Measurements from ENCODE around the gene PHACTR2.
"Not testable (repeated sequence)": the region's sequence is repeated elsewhere in the genome, so short reads cannot be mapped to it uniquely, and the experiment has no call there.

Gene PHACTR2

GRCh38 chr6:143765422-143766184, 87.8 kb downstream of the PHACTR2 start:
- no peak for DNase-seq

DNA sequence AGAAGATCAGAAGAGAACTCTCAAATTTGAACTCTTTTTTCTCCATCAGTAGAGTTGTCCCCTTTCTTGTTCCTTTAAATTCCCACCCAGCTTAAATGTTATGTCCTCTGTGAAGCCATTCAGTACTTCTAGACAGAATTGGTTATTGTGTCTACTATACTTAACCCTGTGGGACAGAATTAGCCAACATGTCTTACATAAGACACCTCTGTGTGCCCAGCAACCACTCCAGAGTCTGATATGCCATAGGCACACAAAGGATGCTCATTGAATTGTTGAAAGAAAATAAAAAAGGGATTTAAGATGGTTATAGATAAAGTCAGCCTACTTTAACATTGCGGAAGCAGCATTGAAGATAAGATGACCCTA, 88.4 kb downstream of the PHACTR2 start:
- no peak for DNase-seq

DNA sequence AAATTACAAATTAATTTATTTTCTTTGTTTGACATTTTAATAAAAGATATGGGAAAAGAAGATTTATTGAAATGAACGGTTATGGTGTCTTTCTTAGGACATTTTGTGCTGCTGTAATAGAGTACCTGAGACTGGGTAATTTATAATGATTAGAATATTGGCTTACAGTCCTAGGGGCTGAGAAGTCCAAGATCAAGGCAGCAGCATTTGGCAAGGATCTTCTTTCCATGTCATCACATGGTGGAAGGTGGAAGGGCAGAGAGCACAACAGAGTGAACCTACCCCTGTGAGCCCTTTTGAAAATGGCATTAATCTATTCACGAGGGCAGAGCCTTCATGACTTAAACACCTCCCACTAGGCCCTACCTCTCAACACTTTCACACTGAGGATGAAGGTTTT, 89.7 kb downstream of the PHACTR2 start:
- no peak for DNase-seq

DNA sequence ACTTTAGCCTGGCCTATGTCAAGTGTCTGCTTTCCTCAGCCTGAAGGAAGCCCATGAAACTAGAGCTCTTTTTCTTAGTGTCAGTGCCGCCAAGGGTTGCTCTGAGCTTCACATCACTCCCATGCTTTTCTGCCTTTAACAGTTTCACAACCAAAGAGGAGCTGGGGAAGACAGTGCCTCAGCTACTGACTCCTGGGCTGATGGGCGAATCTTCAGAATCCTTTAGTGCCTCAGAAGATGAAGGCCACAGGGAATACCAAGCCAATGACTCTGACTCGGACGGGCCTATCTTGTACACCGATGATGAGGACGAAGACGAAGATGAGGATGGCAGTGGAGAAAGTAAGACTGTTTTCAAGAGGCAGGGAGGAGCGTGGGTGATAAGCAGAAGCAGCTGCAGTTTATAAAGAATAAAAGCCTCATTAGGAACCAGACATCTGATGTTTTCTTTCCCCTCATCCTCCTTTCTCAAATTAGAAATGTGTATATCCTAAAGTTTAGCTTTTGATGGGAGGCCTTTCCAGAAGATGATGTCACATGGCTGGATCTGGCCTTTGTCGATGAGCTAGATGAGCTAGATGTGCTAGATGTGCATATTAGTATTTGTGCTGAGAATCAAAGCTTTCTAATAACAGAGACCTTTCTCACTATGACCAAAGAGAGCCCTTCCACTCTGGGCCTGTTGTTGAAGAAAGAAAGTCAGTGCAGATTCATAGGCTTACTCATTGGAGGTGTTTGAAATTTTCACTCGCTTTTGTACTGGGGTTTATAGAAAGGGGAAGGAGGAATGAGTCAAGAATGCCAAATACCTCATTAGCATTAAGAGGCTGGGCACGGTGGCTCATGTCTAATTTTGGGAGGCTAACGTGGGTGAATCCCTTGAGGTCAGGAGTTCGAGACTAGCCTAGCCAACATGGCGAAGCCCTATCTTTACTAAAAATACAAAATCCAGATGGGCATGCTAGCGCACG, 94.6 kb downstream of the PHACTR2 start:
- peak in 5 of 58 donors; percentile 13 to 46 (median 24) for DNase-seq

DNA sequence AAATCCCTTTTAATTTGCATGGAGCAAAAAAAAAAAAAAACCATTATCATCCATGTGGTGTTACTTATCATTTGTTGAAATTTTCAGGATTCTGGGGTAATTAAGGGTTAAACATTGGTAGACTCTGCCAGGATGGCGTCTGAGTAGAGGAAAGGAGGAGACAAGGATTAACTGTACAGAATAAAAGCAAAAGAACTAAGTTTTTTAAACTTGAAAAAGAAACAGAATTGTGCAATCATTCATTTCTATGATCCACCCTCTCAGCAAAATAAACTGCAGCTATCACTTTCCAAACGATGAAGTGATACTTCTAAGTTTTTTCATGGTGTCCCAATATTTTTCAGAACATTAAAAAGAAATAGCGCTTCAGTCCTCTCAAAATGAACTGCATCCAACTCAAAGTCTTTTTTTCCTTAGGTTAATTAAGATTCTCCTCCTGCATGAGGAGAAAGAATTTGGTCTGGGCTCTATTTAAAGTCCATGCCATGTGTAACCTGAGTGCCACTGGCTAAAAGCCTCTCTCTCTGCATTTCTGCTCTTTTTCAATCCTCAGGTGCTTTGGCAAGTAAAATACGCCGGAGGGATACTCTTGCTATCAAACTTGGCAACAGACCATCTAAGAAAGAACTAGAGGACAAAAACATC, 95.9 kb downstream of the PHACTR2 start:
- DNase-seq = no peak

DNA sequence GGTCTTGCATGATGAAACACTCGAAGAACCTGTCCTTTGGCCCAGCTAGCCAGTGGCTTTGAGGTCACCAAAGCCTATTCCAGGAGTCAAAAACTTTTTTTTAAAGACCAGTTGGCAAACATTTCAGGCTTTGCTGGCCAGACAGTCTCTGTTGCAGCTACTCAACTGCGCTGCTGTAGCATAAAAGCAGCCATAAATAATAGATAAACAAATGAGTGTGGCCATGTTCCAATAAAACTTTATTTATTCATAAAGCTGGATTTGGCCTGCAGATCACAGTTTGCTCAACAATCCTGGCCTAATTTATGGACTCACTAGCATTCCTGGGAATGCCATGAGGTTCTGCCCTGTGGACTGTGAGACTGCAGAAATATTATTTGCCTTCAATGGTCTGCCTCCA, 96.6 kb downstream of the PHACTR2 start:
- no peak for DNase-seq

- peak in 3 of 58 donors; percentile 5 to 31 (median 23) for DNase-seq
Measured at GRCh38 chr6:143775336-143775735, 97.6 kb downstream of the PHACTR2 start.

DNA sequence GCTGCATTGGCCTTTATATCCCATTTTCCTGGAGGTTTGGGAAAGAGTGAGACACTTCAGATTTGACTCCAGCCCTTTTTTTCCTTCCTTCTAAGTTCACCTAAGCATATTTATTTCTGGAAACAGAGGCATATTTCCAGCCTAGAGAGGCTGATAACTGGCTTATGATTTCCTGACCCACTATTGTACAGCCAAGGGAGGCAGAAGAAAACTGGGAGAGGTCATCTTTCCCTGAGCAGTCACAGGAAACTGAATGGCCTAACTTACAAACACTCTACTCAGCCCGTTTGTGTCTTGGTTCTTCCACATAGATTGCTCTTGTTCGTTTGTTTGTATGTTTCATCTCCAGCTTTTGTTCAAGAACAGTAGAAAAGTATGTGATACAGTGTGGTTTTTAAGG, 101.2 kb downstream of the PHACTR2 start:
- DNase-seq = no peak

DNA sequence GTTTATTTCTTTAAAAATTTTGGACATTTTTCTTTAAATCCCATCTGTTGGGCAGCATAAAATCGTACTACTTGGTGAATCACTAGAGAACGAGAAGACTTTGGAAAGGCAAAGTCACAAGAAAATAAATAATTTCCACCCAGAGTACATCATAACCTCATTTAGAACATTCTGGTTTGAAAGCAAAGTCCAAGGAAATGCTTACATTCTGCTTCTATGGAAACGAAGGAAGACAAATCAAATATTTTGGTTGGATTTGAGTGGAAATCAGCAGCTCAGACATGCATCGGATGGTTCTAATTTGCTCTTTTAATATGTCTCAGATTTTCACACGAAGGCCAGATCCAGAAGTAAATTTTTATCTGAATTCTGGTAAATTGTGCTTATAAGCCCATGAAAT, 104.7 kb downstream of the PHACTR2 start:
- DNase-seq = no peak

- DNase-seq = no peak
Measured at GRCh38 chr6:143783077-143783476, 105.3 kb downstream of the PHACTR2 start.

DNA sequence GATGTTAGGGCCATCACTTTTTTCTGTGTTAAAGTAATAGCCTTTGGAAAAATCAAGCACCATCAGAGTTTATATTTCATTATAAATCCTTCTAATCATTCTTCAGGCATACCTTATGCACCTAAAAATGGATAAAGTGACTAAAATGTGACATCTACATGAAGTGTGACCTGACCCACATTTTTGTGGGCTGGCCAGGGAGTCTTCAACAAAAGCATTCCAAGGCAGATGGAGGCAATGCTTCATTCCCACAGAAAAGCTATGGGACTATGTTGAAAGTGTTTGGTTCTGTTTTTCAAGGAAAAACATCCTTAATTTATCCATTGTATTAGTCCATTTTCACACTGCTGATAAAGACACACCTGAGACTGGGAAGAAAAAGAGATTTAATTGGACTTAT, 106.6 kb downstream of the PHACTR2 start:
- DNase-seq = no peak

DNA sequence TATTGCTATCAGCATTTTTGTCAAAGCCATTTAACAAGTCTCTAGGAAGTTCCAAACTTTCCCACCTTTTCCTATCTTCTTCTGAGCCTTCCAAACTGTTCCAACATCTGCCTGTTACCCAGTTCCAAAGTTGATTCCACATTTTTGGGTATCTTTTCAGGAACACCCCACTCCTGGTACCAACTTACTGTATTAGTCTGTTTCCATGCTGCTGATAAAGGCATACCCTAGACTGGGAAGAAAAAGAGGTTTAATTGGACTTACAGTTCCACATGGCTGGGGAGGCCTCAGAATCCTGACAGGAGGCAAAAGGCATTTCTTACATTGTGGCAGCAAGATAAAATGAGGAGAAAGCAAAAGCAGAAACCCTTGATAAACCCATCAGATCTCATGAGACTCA, 108.6 kb downstream of the PHACTR2 start:
- not testable (repeated sequence) for DNase-seq

- DNase-seq = no peak
Measured at GRCh38 chr6:143792402-143793279, 114.9 kb downstream of the PHACTR2 start.

GRCh38 chr6:143793280-143793619, 115.5 kb downstream of the PHACTR2 start:
- DNase-seq = no peak

- not testable (repeated sequence) for DNase-seq
Measured at GRCh38 chr6:143796551-143796950, 118.8 kb downstream of the PHACTR2 start.

DNA sequence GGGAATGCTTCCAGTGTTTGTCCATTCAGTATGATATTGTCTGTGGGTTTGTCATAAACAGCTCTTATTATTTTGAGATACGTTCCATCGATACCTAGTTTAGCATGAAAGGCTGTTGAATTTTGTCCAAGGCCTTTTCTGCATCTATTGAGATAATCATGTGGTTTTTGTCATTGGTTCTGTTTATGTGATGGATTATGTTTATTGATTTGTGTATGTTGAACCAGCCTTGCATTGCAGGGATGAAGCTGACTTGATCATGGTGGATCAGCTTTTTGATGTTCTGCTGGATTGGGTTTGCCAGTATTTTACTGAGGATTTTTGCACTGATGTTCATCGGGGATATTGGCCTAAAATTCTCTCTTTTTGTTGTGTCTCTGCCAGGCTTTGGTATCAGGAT, 120.7 kb downstream of the PHACTR2 start:
- DNase-seq = not testable (repeated sequence)

GRCh38 chr6:143802833-143803565, 125.2 kb downstream of the PHACTR2 start:
- DNase-seq = no peak

DNA sequence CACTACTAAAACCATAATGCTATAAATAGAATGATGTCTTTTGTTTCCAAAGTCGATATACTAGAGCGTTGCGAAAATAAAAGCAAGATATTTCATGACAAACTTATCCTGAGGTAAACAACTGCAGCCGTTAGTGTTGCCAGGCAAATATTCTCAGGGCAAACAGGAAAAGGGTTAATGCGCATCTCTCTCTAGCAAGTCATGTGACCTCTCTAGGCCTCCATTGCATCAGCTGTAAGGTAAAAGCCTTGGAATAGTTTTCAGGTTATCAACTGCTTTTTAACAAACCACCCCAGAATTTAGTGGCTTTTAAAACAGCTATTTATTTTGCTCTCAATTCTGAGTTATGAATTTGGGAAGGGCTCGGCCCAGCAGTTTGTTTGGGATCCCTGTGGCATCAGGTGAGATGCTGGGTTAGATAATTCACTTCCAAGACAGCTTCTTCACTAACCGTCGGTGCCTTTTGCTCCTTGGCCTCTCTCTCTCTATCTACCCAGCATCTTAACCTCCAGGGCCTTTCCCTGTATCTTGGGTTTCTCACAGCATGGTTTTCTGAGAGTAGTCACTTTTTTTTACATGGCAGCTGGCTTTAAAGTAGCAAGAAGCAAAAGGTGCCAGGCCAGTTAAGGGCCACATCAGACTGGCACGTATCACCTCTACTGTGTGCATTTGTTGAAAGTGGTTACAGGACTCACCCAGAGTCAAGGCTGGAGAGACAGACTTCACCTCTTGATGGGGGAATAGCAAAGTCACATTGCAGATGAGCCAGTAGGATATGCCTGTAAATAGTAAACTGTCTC, 126.2 kb downstream of the PHACTR2 start:
- DNase-seq = no peak

DNA sequence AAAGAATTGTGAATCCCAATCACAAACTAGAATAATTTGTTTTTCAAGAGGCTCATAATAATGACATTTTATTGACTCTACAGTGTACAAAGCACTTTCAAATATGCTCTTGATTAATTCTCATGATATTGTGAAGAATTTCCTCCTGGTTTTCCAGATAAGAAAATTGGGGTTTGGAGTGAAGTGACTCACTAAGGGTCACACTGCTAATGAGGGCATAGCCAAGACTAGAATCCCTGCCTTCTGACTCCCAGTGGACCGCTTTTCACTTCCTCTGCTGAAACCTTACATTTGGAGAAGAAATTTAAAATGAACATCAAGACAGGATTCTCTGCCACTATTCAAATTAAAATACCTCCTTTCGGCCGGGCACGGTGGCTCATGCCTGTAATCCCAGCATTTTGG, 127.1 kb downstream of the PHACTR2 start:
- DNase-seq = no peak
